DOHH2 (cell line): ENCODE data around the gene CLIC6.

Source experiments
- H3F3A ChIP-seq: fragments of 200-600 bp; sonication (generic), shearing (Covaris generic); 2 replicates; pipeline ENCODE4 v1.6.0; 2016; ENCODE audit warnings: antibody characterized with exemption, mild to moderate bottlenecking; ENCODE audit not compliant: control insufficient read depth, insufficient read depth
- H3K27ac ChIP-seq: fragments of 200-600 bp; sonication (generic); 2 replicates; pipeline ENCODE4 v1.5.1; 2014; ENCODE audit warnings: low read depth, mild to moderate bottlenecking, low read length, moderate library complexity
- H3K27me3 ChIP-seq: fragments of 200-600 bp; sonication (generic); 2 replicates; pipeline ENCODE4 v1.6.1; 2014; ENCODE audit warnings: mild to moderate bottlenecking, low read length, mixed read lengths; ENCODE audit not compliant: control insufficient read depth
- H3K36me3 ChIP-seq: fragments of 200-600 bp; sonication (generic); 2 replicates; pipeline ENCODE4 v1.6.1; 2014; ENCODE audit warnings: mild to moderate bottlenecking, low read length, moderate library complexity, mixed read lengths; ENCODE audit not compliant: control insufficient read depth
- H3K4me1 ChIP-seq: fragments of 200-600 bp; sonication (generic); 2 replicates; pipeline ENCODE4 v1.6.1; 2014; ENCODE audit warnings: mild to moderate bottlenecking, low read length, mixed read lengths; ENCODE audit not compliant: control insufficient read depth
- H3K4me2 ChIP-seq: fragments of 200-600 bp; sonication (generic); 2 replicates; pipeline ENCODE4 v1.6.0; 2014; ENCODE audit warnings: mild to moderate bottlenecking, low read length, moderate library complexity
- H3K4me3 ChIP-seq: fragments of 200-600 bp; sonication (generic); 2 replicates; pipeline ENCODE4 v1.5.1; 2014; ENCODE audit warnings: mild to moderate bottlenecking, low read length, mixed read lengths
- H3K79me2 ChIP-seq: fragments of 200-600 bp; sonication (generic); 2 replicates; pipeline ENCODE4 v1.6.1; 2014; ENCODE audit warnings: mild to moderate bottlenecking, low read length, mixed read lengths; ENCODE audit not compliant: control insufficient read depth
- H3K9me2 ChIP-seq: fragments of 200-600 bp; sonication (generic); replicated peaks from 2 replicates; pipeline ENCODE4 v1.6.1; 2014; ENCODE audit warnings: mild to moderate bottlenecking, low read length, mixed read lengths; ENCODE audit not compliant: control insufficient read depth
- H3K9me3 ChIP-seq: fragments of 200-600 bp; sonication (generic); 2 replicates; pipeline ENCODE4 v1.6.1; 2014; ENCODE audit warnings: antibody characterized with exemption, low read length, mixed read lengths; ENCODE audit not compliant: control insufficient read depth, insufficient read depth
- H4K20me1 ChIP-seq: fragments of 200-600 bp; sonication (generic); 2 replicates; pipeline ENCODE4 v1.6.0; 2014; ENCODE audit warnings: low read depth, mild to moderate bottlenecking, antibody characterized with exemption, low read length, moderate library complexity; ENCODE audit not compliant: control insufficient read depth, insufficient read depth
- EZH2phosphoT487 ChIP-seq: fragments of 200-600 bp; sonication (generic); IDR thresholded peaks from 2 replicates; pipeline ENCODE4 v1.6.1; 2017; ENCODE audit warnings: borderline replicate concordance, mild to moderate bottlenecking, antibody characterized with exemption, low read length, moderate library complexity, mixed read lengths
- TF ChIP-seq, protein P1 (sequence below): fragments of 200-600 bp; sonication (generic); IDR thresholded peaks from one replicate; pipeline ENCODE4 v1.5.1; 2014; ENCODE audit warnings: antibody characterized with exemption, mild to moderate bottlenecking, low read depth, low read length; ENCODE audit not compliant: poor library complexity, severe bottlenecking

The CLIC6 gene

DNA sequence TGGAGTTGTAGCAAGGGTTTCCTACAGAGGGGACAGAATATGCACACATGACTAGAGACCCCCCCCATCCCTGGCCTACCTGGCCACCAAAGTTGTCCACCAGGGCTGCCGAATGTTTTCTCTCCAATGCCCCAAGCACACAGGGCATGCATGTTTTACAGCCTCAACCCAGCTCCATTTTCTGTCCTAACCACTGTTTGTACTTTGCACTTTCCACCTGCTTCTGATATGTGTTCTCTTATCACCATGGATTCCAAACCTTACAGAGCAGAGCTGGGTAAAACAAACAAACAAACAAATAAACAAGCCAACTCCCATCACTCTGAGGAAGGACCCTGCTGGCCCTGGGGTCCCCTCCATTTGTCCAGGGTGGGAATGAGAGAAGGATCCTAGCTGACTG is 27.3 kb downstream of the CLIC6 start:
- no peak overlapping the region for H3K27ac ChIP-seq
- H3K4me2 ChIP-seq: no peak overlapping the region
- no peaks in the 10 kb centered on the region for H3K9me3 ChIP-seq
- no peaks in the 10 kb centered on the region for H4K20me1 ChIP-seq
- H3K4me3 ChIP-seq: no peak overlapping the region
- H3K27me3 ChIP-seq: peaks cover 18% of the 10 kb centered on the region
- no peaks in the 10 kb centered on the region for H3K9me2 ChIP-seq
- H3K79me2 ChIP-seq: no peaks in the 10 kb centered on the region
- H3F3A ChIP-seq: no peaks in the 10 kb centered on the region
- H3K36me3 ChIP-seq: no peaks in the 10 kb centered on the region
- peaks cover 5% of the 10 kb centered on the region; the same call in 1 of the 2 replicates for H3K4me1 ChIP-seq
- TF ChIP-seq, protein P1, sequence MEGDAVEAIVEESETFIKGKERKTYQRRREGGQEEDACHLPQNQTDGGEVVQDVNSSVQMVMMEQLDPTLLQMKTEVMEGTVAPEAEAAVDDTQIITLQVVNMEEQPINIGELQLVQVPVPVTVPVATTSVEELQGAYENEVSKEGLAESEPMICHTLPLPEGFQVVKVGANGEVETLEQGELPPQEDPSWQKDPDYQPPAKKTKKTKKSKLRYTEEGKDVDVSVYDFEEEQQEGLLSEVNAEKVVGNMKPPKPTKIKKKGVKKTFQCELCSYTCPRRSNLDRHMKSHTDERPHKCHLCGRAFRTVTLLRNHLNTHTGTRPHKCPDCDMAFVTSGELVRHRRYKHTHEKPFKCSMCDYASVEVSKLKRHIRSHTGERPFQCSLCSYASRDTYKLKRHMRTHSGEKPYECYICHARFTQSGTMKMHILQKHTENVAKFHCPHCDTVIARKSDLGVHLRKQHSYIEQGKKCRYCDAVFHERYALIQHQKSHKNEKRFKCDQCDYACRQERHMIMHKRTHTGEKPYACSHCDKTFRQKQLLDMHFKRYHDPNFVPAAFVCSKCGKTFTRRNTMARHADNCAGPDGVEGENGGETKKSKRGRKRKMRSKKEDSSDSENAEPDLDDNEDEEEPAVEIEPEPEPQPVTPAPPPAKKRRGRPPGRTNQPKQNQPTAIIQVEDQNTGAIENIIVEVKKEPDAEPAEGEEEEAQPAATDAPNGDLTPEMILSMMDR: no peak
- no peak for TF ChIP-seq EZH2phosphoT487

DNA sequence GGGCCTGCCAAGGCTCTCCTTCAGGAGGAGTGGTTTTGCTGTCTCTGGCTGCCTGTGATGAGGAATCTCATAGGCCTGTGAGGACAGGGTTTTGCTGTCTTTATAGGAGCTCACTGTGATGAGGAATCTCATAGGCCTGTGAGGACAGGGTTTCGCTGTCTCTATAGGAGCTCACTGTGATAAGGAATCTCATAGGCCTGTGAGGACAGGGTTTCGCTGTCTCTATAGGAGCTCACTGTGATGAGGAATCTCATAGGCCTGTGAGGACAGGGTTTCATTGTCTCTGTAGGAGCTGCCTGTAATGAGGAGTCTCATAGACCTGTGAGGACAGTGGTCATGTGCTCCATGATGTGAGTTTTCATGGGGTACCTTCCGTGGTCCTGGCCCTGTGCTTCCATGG is 29.0 kb downstream of the CLIC6 start:
- Histone ChIP-seq H3K79me2 (no peaks in the 10 kb centered on the region), H3K9me2 (no peaks in the 10 kb centered on the region), H4K20me1 (no peaks in the 10 kb centered on the region), H3K27ac (no peak overlapping the region), H3K4me3 (no peak overlapping the region), H3K4me2 (no peak overlapping the region), H3K36me3 (no peaks in the 10 kb centered on the region), H3K27me3 (peaks cover 3% of the 10 kb centered on the region), H3F3A (no peaks in the 10 kb centered on the region), H3K4me1 (peaks cover 4% of the 10 kb centered on the region; the same call in 1 of the 2 replicates), H3K9me3 (no peaks in the 10 kb centered on the region)
- TF ChIP-seq EZH2phosphoT487: no peak
- TF ChIP-seq, protein P1: no peak

DNA sequence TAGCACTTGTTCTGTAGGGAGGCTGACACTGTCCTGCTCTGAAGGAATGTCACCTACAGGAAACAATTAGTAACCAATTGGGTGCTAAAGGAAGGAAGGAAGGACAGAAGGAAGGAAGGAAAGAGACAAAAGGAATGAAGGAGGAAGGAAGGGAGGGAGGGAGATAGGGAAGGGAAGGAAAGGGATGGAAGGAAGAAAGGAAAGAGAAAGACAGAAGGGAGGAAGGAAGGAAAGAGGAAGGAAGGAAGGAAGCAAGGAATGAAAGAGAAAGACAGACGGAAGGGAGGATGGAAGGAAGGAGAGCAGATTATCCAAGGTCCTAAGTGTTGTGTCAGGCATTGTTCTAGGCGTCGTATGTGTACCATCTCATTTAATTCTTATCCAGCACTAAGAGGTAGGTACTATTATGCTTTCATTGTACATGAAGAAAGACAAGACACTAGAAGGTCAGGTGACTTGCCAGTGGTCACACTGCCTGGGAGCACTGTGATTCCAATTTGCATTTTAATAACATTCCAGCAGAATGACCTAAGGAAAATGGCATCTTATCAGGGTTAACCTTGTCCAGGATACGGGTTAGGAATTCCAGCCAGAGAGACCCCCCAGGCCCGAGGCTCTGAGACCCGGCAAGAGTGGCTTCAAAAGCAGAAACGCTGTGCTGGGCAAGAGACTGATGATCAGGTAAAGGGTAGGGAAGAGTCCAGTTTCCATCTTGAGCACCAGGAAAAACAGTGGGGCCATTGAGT is 29.6 kb downstream of the CLIC6 start:
- H3K27ac ChIP-seq: no peak overlapping the region

More for the DNA sequence above, 29.6 kb downstream of the CLIC6 start:
- Histone ChIP-seq H3K9me2 (no peaks in the 10 kb centered on the region), H3K9me3 (no peaks in the 10 kb centered on the region), H3K36me3 (no peaks in the 10 kb centered on the region), H4K20me1 (no peaks in the 10 kb centered on the region), H3K27me3 (no peaks in the 10 kb centered on the region; the same call in 1 of the 2 replicates), H3K4me1 (no peaks in the 10 kb centered on the region; the same call in 1 of the 2 replicates), H3K4me2 (no peak overlapping the region), H3F3A (no peaks in the 10 kb centered on the region), H3K4me3 (no peak overlapping the region), H3K79me2 (no peaks in the 10 kb centered on the region)
- no peak for TF ChIP-seq EZH2phosphoT487
- TF ChIP-seq, protein P1: no peak
